ENCODE measurements around the gene HARBI1. TPM values are rescaled to one million over a fixed set of nuclear protein-coding genes. Genes with fewer than 3 reads are reported as not detected.

The HARBI1 gene
- total RNA-seq, result 5.4 and 6.5 TPM in 2 replicates

DNA sequence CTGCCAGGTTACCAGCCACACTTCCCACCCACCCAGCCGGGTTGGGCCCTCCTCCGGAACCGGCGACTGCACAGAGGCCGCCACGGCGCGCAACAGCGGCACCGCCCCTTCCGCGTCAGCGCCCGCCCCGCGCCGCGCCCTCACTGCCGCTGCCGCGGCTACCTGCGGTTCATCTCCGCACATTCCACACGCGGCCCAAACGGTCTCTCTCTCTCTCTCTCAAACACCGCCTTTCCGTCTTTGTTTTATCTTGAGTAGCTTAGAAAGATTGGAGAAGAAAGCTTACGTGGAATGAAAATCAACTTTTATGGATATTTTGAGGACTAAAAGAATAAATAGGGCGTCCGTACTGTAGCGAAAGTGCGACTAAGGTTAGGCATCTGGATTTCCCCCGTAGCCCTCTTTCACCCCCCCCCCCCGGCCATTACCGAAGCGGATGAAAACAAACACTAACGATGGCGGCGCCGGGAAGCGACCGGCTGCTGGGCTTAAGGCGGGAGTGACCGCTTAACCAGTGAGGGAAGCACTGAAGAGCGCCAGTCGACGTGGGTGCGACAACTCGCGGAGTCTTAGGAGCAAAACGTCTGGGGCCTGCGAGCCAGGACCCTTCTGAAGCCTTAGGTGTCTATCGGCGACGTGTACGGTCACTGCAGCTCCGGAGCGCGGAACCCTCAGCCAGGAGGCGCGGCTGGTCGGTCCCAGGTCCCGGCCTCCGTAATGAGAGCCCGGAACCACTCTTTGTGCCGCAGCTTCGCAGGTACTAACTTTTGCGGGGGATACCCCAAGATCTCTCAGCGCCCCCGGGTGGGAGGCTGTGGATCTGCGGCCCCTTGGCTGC, at the start of gene HARBI1, which contains the start of gene ATG13:
HARBI1 (minus strand) TSS at position 94 of the 838 bp plus-strand sequence. CDS start 990 bp downstream, outside the sequence.
ATG13 (plus strand) TSS at position 420 of the 838 bp plus-strand sequence. CDS start 26,739 bp downstream, outside the sequence.
- ChIA-PET CTCF (interaction anchor here (1.2 to 2.6 kb wide), 2 partner anchors 127 to 378 kb away, joined by 5 to 20 read pairs; no protein-coding TSS in a partner anchor), POLR2A (interaction anchor here (0.7 to 2.1 kb wide), 9 partner anchors 8 to 762 kb away, joined by 3 to 18 read pairs (median 4); partner anchors contain the start of genes AMBRA1, ARHGAP1, DDB2 and ZNF408)
- intact Hi-C loops (cut with micrococcal nuclease), result loop anchor here (1.0 to 10.0 kb wide), 17 partner anchors 15 to 813 kb away; partner anchors contain the start of genes AMBRA1, ARHGAP1, CKAP5 and CRY2
- TF ChIP-seq, protein P1, sequence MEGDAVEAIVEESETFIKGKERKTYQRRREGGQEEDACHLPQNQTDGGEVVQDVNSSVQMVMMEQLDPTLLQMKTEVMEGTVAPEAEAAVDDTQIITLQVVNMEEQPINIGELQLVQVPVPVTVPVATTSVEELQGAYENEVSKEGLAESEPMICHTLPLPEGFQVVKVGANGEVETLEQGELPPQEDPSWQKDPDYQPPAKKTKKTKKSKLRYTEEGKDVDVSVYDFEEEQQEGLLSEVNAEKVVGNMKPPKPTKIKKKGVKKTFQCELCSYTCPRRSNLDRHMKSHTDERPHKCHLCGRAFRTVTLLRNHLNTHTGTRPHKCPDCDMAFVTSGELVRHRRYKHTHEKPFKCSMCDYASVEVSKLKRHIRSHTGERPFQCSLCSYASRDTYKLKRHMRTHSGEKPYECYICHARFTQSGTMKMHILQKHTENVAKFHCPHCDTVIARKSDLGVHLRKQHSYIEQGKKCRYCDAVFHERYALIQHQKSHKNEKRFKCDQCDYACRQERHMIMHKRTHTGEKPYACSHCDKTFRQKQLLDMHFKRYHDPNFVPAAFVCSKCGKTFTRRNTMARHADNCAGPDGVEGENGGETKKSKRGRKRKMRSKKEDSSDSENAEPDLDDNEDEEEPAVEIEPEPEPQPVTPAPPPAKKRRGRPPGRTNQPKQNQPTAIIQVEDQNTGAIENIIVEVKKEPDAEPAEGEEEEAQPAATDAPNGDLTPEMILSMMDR (IDR thresholded peaks at IDR 0.05), result peak; percentile 49
- H3K27me3 Mint-ChIP-seq, result no peaks in the 10 kb centered on the region
- H3K36me3 Mint-ChIP-seq (ENCODE audit: low read depth), result peaks cover 18% of the 10 kb centered on the region
- H3K9me3 Mint-ChIP-seq, result no peaks in the 10 kb centered on the region
- DNase-seq, result peak; percentile 91
- H3K4me3 Mint-ChIP-seq, result peak within 1 kb of the TSS; percentile 93
- H3K4me1 Mint-ChIP-seq, result peaks cover 31% of the 10 kb centered on the region
- H3K27ac Mint-ChIP-seq, result peak within 1 kb of the TSS; percentile 100
- ATAC-seq (ENCODE audit: low read depth), result peak; percentile 94

DNA sequence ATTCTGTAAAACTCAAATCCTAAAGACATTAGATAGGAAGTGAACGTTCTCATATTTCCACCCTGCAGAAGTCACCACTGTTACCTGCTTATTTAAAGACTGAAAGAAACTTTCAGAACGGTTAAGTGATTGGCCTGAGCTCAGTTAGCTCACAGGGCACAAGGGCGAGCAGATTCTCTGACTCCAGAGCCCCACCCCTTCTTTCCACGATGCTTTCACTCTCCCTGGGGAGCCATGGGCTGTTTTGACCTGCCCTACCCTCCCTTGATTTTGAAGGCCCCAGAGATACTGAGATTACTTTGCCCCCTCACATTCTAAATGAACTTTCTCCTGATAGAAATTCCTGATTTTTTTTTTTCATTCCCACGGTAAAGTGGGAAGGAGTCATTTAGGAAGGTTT, 49.5 kb upstream of the HARBI1 start:
- TF ChIP-seq, protein P1 (IDR thresholded peaks at IDR 0.05), result no peak
- DNase-seq (no peak), ATAC-seq (ENCODE audit: low read depth) (no peak)
- CTCF ChIA-PET, result no interaction called here
- Mint-ChIP-seq H3K4me1 (peaks cover 2% of the 10 kb centered on the region), H3K4me3 (no peak overlapping the region), H3K36me3 (ENCODE audit: low read depth) (peaks cover 86% of the 10 kb centered on the region), H3K9me3 (no peaks in the 10 kb centered on the region), H3K27me3 (no peaks in the 10 kb centered on the region), H3K27ac (peak overlapping the region; percentile 12)
- POLR2A ChIA-PET, result no interaction called here
- intact Hi-C loops (cut with micrococcal nuclease), result no loop called here

DNA sequence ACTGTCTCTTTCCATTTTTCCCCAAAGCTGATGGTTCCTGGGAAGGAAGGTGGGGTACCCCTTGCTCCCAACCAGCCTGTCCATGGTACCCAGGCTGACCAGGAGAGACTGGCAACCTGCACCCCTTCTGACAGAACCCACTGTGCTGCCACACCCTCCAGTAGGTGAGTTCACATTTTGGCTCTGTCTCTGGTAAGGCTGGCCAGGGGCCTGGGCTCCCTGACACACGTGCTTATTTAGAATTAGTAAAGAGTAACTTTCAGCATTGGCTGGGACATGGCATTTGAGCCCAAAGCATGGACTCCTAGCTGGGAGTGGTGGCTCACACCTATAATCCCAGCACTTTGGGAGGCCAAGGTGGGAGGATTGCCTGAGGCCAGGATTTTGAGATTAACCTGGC, 48.3 kb upstream of the HARBI1 start:
- TF ChIP-seq, protein P1 (IDR thresholded peaks at IDR 0.05), result no peak
- no peaks in the 10 kb centered on the region for H3K27me3 Mint-ChIP-seq
- POLR2A ChIA-PET, result no interaction called here
- intact Hi-C loops (cut with micrococcal nuclease), result no loop called here
- ATAC-seq (ENCODE audit: low read depth) (no peak), DNase-seq (no peak)
- H3K9me3 Mint-ChIP-seq, result no peaks in the 10 kb centered on the region
- H3K4me1 Mint-ChIP-seq, result no peaks in the 10 kb centered on the region
- H3K27ac Mint-ChIP-seq, result no peak overlapping the region
- CTCF ChIA-PET, result no interaction called here
- no peak overlapping the region for H3K4me3 Mint-ChIP-seq
- H3K36me3 Mint-ChIP-seq (ENCODE audit: low read depth), result peaks cover 83% of the 10 kb centered on the region

DNA sequence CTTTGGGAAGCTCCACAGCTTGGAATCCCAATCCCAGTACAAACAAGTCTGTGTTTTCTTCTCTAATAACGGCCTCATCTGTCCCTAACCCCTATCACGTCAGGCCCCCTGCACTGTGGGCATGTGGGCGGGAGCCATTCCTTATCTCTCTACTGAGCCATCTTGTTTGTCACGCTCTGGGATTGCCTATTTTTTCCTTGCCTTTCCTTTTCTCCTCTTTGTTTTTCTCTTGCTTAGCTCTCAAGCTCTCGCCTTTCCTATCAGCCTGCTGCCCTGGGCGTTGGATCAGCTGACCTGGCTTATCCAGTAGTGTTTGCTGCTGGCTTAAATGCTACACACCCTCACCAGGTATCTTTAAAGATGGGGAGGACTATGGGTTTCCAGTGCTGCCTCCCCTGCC, 47.6 kb upstream of the HARBI1 start:
- Mint-ChIP-seq H3K4me1 (no peaks in the 10 kb centered on the region), H3K36me3 (ENCODE audit: low read depth) (peaks cover 84% of the 10 kb centered on the region), H3K27ac (no peak overlapping the region), H3K4me3 (no peak overlapping the region), H3K9me3 (no peaks in the 10 kb centered on the region), H3K27me3 (no peaks in the 10 kb centered on the region)
- intact Hi-C loops (cut with micrococcal nuclease), result no loop called here
- TF ChIP-seq, protein P1 (IDR thresholded peaks at IDR 0.05), result no peak
- POLR2A ChIA-PET, result no interaction called here
- ATAC-seq (ENCODE audit: low read depth), result no peak
- DNase-seq, result no peak
- CTCF ChIA-PET, result no interaction called here

DNA sequence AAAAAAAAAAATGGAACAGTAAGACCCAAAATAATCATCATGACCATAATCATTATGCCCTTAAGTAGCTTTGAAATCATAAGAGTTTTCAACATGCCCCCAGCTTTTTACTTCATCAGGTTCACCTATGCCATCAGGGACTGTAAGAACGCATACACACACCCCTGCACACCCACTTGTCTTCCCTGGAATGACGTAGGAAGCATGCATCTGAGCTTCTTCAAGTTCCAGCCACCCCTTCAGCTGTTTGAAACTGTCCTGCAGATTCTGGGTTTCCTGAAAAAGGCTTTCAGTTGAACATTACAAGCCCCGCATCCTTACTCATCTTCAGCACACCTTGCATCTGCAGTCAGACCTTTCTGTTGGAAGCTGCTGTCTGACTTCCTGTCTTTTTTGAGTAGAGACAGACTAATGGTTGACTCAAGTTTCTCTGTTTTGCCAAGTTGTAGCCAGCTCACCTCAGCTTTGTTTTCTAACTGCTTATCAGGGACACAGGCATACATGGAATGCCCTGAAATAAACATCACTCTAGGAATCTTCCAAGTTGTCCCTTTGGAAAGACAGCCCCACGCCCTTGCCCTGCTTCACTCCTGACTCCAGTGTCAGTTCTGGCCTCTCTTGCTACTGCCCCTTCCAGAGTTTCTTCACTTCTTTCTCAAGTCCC, 46.4 kb upstream of the HARBI1 start:
- no peak overlapping the region for H3K27ac Mint-ChIP-seq
- ChIA-PET POLR2A (no interaction called here), CTCF (no interaction called here)

More for the DNA sequence above, 46.4 kb upstream of the HARBI1 start:
- H3K36me3 Mint-ChIP-seq (ENCODE audit: low read depth), result peaks cover 84% of the 10 kb centered on the region
- no peaks in the 10 kb centered on the region for H3K9me3 Mint-ChIP-seq
- TF ChIP-seq, protein P1 (IDR thresholded peaks at IDR 0.05), result no peak
- intact Hi-C loops (cut with micrococcal nuclease), result no loop called here
- DNase-seq (no peak), ATAC-seq (ENCODE audit: low read depth) (no peak)
- H3K4me3 Mint-ChIP-seq, result no peak overlapping the region
- H3K4me1 Mint-ChIP-seq, result no peaks in the 10 kb centered on the region
- no peaks in the 10 kb centered on the region for H3K27me3 Mint-ChIP-seq
